ENCODE data around the gene CD151.

CD151 gene

DNA sequence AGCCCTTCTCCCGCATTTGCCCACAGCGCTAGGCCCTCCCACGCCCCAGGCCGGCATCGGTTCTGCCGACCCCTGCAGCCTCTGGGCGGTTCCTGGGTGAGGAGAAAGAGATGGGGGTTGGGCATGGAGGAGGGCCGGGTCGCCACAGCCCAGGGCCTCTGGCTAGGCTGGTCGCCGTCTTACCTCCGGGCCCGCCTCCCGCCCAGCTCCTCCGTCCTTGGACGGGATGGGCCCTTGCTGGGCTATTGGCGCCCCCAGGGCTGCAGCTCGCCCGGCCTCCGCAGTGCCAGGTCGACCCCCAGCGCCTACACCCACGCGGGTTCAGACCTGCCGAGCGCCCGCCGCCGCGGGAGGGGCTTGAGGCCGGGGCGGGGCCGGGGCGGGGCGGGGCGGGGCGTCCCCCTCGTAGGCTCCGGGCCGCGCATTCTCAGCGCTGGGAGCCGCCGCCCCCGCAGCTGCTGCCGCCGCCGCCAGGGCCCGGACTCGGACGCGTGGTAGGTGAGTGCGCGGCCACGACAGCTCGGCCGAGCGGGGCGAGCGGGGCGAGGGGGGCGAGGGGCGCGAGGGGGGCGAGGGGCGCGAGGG lies at the start of gene CD151:
Gene CD151, plus strand, starts transcription at position 424 of the 585 bp plus-strand sequence. CDS start 3,118 bp downstream, outside the sequence.
- no peak for DNase-seq (ENCODE audit: low read depth in 3 of 3, low spot score in 1 of 3)

DNA sequence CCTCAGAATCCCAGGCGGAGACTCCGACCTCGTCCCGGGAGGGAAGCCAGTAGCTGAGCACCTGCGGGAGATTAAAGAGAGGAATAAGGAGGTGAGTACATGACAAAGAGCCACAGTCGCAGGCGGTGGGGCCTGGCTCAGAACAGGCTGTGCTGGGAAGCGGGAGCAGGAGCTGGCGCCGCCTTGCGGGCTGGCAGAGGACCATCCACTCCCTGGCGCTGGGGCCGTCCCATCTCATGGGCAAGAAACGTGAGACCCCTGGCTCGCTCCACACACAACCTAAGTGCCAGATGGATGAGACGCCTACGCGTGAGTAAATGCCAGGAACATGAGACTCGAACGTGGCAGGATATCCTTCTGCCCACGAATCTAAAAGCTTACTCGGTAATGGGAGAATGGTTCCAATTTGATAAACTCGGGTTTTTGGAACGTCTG lies 49.2 kb upstream of the CD151 start:
- DNase-seq (ENCODE audit: low read depth in 3 of 3, low spot score in 1 of 3), result no peak

GRCh38 chr11:786235-787083 lies 46.3 kb upstream of the CD151 start:
- DNase-seq (ENCODE audit: low read depth in 3 of 3, low spot score in 1 of 3), result no peak

GRCh38 chr11:787084-787675 lies 45.6 kb upstream of the CD151 start:
- DNase-seq (ENCODE audit: low read depth in 3 of 3, low spot score in 1 of 3), result no peak

GRCh38 chr11:788009-788640 lies 44.6 kb upstream of the CD151 start:
- no peak for DNase-seq (ENCODE audit: low read depth in 3 of 3, low spot score in 1 of 3)

DNA sequence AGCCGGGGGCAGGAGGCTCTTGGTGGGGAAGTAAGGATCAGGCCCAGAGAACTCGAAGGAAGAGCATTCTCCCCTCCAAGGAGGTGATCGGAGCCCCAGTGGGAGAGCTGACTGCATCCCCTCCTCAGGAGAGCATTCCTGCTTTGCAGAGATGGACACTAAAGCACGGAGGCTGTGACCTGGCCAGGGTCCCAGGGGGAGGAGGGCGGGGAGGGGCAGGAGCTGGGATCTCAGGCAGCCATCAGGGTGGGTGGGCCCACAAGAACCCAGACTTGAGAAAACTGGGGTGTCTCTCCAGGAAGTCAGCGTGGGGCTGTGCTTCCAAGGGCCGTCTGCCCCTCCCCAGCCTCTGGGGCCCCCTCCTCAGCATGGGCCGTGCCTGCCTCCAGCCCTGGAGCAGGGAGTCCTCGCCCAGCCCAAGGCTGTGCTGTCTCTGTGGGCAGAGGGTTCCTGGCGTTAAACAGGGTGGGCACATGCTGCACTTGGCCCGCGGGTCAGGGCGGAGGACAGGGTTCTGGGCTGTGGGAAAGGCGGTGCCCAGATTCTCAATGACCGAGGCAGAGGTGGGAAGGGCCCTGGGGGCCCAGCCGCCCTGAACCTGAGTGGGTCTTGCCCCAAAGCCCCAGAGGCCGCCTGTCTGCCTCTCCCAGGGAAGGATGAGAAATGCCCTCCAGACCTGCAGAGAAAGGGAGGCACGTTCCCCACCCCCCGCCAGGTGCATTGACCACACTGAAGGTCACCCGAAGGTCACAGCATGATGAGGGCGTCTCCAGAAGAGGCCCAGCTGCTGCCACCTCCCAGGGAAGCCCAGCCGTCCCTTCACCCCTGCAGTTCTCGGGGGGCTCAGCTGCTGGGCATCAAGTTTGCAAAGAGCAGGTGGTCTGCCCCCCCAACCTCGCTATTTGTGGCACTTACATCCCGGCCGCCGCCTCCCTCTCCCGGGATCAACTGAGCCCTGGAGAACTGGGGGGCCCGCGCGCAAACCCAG lies 43.5 kb upstream of the CD151 start:
- no peak for DNase-seq (ENCODE audit: low read depth in 3 of 3, low spot score in 1 of 3)

GRCh38 chr11:789943-790342 lies 42.8 kb upstream of the CD151 start, which contains the start of gene CEND1:
CEND1 (minus strand) TSS chr11:790090; CDS start chr11:788576, 1,514 bp downstream.
- DNase-seq (ENCODE audit: low read depth in 3 of 3, low spot score in 1 of 3), result peak in 1 of 3 donors; percentile 50

DNA sequence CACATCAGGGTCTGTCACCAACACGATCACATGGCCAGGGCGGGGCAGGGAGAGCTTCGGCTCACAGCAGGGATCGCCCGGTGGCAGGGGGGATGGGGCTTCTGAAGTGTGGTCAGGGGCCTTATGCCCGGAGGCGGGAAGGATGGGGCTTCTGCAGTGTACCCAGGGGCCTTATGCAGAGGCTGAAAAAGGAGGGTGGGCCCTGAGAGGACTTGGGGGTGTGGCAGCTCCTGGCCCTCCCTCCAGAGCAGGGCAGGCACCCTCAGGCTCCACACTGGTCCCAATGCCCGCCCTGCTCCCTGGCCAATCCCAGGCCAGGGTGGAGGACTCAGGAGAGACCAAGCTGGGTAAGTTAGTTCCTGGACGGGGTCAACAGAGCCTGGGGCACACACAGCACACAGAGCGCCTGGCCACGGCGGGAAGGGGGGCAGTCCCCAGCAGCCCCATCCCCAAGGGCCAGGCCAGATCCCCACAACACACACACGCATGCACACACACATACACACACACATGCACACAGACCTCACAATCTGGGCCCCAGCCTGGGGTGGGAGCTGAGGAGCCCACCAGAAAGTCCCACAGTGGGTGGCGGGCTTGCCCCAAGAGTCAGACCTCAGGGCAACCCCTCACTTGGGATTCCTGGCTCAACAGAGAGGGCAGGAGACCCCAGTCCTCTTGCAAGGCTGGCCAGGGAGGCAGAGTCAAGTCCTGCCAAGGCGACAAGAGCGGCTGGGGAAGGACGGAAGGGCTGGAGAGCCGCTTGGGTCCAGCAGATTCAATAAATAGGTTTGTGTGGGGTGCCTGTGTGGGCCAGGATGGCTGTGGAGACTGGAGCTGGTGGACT lies 41.8 kb upstream of the CD151 start:
- DNase-seq (ENCODE audit: low read depth in 3 of 3, low spot score in 1 of 3), result no peak

- no peak for DNase-seq (ENCODE audit: low read depth in 3 of 3, low spot score in 1 of 3)
Measured at GRCh38 chr11:791658-792534, 40.9 kb upstream of the CD151 start.

DNA sequence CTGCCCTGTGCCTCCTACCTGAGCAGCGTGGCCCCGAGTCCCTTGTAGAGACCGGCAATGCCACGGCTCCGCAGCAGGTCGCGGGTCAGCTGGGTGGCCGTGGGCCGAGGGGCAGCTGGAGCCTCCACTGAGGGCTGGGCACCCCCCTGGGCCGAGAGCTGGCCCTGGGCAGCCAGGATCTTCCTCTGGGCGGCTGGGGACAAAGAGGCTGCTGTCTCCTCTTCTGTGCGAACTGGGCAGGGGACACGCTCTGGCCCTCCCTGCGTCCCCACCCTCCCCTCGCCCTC lies 40.3 kb upstream of the CD151 start:
- DNase-seq (ENCODE audit: low read depth in 3 of 3, low spot score in 1 of 3), result no peak

DNA sequence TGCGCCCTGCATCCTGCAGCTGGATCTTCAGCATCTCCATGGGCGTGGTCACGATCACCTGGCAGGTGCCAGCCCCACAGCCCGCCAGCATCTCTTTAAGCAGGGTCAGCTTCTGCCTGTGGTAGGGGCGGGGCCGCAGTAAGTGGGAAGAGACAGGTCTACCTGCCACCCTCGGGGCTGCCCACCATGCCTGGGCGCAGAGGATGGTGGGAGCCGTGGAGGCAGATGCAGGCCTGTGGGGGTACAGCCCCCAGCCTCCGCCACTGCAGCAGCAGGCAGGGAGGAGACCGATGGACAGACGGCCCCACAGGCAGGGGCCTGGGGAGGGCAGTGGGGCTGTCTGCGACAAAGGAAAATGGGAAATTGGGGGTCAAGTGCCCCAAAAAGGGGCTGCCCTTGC lies 39.9 kb upstream of the CD151 start:
- no peak for DNase-seq (ENCODE audit: low read depth in 3 of 3, low spot score in 1 of 3)

- DNase-seq (ENCODE audit: low read depth in 3 of 3, low spot score in 1 of 3), result no peak
Measured at GRCh38 chr11:793556-793955, 39.2 kb upstream of the CD151 start.

- DNase-seq (ENCODE audit: low read depth in 3 of 3, low spot score in 1 of 3), result no peak
Measured at GRCh38 chr11:794013-794765, 38.6 kb upstream of the CD151 start.

DNA sequence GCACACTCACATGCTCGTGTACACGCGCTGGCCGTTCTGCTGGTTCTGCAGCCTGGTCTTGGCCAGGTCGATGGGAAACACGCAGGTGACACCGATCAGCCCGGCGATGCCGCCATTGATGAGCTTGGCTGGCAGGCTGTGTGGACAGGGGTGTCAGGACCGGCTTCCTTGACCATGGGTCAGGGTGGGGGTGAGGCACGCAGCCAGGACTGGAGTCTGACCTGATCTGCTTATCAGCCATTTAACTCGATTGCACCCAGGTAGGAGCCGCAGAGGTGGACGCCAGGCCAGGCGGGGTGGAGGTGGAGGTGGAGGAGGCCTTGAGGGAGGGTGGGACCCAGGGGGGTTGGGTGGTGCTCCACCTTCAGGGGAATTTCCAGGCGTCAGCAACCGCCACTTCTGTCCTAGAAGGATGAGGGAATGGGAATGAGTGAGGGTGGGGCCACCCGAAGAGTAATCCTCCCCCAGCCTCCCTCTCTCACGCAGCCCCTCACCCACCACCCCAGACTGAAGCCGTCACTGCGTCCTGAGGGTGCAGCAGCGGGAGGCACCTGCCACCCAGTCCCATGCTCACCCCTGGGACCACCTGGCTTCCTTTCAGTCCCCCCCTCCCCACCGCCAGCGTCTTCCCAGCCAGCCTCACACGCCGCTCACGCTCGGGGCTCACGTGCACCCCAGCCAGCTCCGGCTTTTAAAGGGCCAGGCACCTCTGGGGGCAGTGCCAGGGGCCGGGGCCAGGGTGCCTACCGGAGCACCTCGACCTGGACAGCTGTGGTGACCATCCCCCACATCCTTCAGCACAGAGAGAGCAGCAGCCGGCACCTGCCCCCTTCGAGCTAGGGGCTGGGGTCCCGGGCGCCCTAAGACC lies 37.8 kb upstream of the CD151 start:
- no peak for DNase-seq (ENCODE audit: low read depth in 3 of 3, low spot score in 1 of 3)

- peak in 2 of 3 donors; percentile 53 to 63 for DNase-seq (ENCODE audit: low read depth in 3 of 3, low spot score in 1 of 3)
Measured at GRCh38 chr11:795634-796564, 36.9 kb upstream of the CD151 start.

All from stimulated activated CD4-positive, alpha-beta T cell treated with anti-CD3 and anti-CD28 coated beads, TNF-alpha, amount 100 ng/mL, for 1 hour (primary cell).